Esophagus muscularis mucosa (tissue), 4 donors: ENCODE measurements around the gene TUBGCP6. TPM values are rescaled to one million over a fixed set of nuclear protein-coding genes. Genes with fewer than 3 reads are reported as not detected.

ENCODE experiments used
- DNase-seq: peaks from one replicate; pipeline ENCODE4 v3.0.0-alpha.2; 2017; ENCODE audit errors: extremely low spot score
- H3K27ac ChIP-seq, 4 donors: fragments of 200-600 bp; sonication (generic); replicated peaks in 1 of 4; 1 replicate in 3 of 4; 2 replicates in 1 of 4; pipeline ENCODE4 v1.5.1; 2016 to 2019; ENCODE audit warnings: mild to moderate bottlenecking in 1 of 4
- H3K27me3 ChIP-seq, 4 donors: fragments of 200-600 bp; sonication (generic); one replicate each; pipeline versions ENCODE4 v1.5.1 to v1.6.0; 2016 to 2019
- H3K36me3 ChIP-seq, 4 donors: fragments of 200-600 bp; sonication (generic); one replicate each; pipeline ENCODE4 v1.5.1; 2016 to 2019
- H3K4me1 ChIP-seq, 4 donors: fragments of 200-600 bp; sonication (generic); one replicate each; pipeline ENCODE4 v1.5.1; 2016 to 2019
- H3K4me3 ChIP-seq, 4 donors: fragments of 200-600 bp; sonication (generic); 1 replicate in 2 of 4; 2 replicates in 2 of 4; pipeline ENCODE4 v1.5.1; 2016 to 2019; ENCODE audit warnings: mild to moderate bottlenecking in 4 of 4, moderate library complexity in 1 of 4
- H3K9me3 ChIP-seq, 4 donors: fragments of 200-600 bp; sonication (generic); 1 replicate in 3 of 4; 2 replicates in 1 of 4; pipeline ENCODE4 v1.5.1; 2016 to 2019
- CTCF ChIP-seq, 3 experiments: fragments of 200-600 bp in 2 of 3; fragments of 450-650 bp in 1 of 3; sonication (generic) in 2 of 3; IDR thresholded peaks; one replicate each; pipeline ENCODE4 v1.5.1; 2017 to 2019; ENCODE audit warnings: antibody characterized with exemption in 3 of 3, mild to moderate bottlenecking in 2 of 3, moderate library complexity in 1 of 3
- EP300 ChIP-seq: sonication (generic); formaldehyde crosslinking; IDR thresholded peaks from one replicate; pipeline ENCODE4 v1.6.1; 2017; ENCODE audit warnings: antibody characterized with exemption
- POLR2A ChIP-seq: fragments of 450-650 bp; IDR thresholded peaks from one replicate; pipeline ENCODE4 v1.6.1; 2017; ENCODE audit warnings: antibody characterized with exemption, moderate library complexity, mild to moderate bottlenecking, low read depth
- POLR2AphosphoS5 ChIP-seq, 2 donors: sonication (generic); formaldehyde crosslinking; IDR thresholded peaks; one replicate each; pipeline ENCODE4 v1.6.1; 2017; ENCODE audit warnings: antibody characterized with exemption in 2 of 2
- WGBS: methylation state at CpG from one replicate; pipeline ENCODE4 v1.1.5; 2018; 5-methylcytosine and 5-hydroxymethylcytosine counted together
- intact Hi-C: fragments of 100-400 bp; cut with DNase I; formaldehyde crosslinking; loops from one replicate; pipeline ENCODE4 v1.15.1; 2023
- total RNA-seq, 4 donors: library from RNA; depleted of rRNA; stranded (reverse); fragments of >200 nt; gene quantifications; one replicate each; pipeline versions ENCODE4 v1.1.0 to v1.2.1, GENCODE V29; 2016

TUBGCP6 gene
- total RNA-seq, 4 donors from 2014 or later: 20.2 to 38.0 (median 30.0) TPM

GRCh38 chr22:50176850-50177536 is 67.8 kb downstream of the TUBGCP6 start:
- TF ChIP-seq CTCF (IDR thresholded peaks at IDR 0.05) (no peak), POLR2A (no peak)
- Histone ChIP-seq H3K36me3 (no peaks in the 10 kb centered on the region), H3K9me3 (no peaks in the 10 kb centered on the region), H3K27ac (no peak overlapping the region), H3K4me3 (no peak overlapping the region), H3K4me1 (peaks cover 0 to 13% (median 0%) of the 10 kb centered on the region in 4 donors), H3K27me3 (peaks cover 0 to 87% (median 17%) of the 10 kb centered on the region in 4 donors)
- no peak for DNase-seq
- 95% methylated on average over 65 of the region's 76 CpGs for WGBS
- intact Hi-C loops: no loop called here

GRCh38 chr22:50175921-50176849 is 68.6 kb downstream of the TUBGCP6 start:
- H3K27ac ChIP-seq: no peak overlapping the region
- no peaks in the 10 kb centered on the region for H3K36me3 ChIP-seq
- H3K9me3 ChIP-seq: no peaks in the 10 kb centered on the region
- intact Hi-C loops: no loop called here
- H3K27me3 ChIP-seq: peaks cover 0 to 95% (median 19%) of the 10 kb centered on the region in 4 donors
- no peak for TF ChIP-seq POLR2AphosphoS5 (IDR thresholded peaks at IDR 0.05)
- H3K4me3 ChIP-seq: no peak overlapping the region
- WGBS: 84% methylated on average over 22 of the region's 27 CpGs
- no peak for DNase-seq
- H3K4me1 ChIP-seq: peaks cover 0 to 17% (median 2%) of the 10 kb centered on the region in 4 donors

- Histone ChIP-seq H3K27ac (no peak overlapping the region), H3K27me3 (peaks cover 3 to 92% (median 22%) of the 10 kb centered on the region in 4 donors), H3K4me1 (peaks cover 5 to 23% (median 8%) of the 10 kb centered on the region in 4 donors), H3K9me3 (no peaks in the 10 kb centered on the region), H3K36me3 (no peaks in the 10 kb centered on the region), H3K4me3 (no peak overlapping the region)
- TF ChIP-seq POLR2AphosphoS5 (IDR thresholded peaks at IDR 0.05) (no peak), POLR2A (no peak), EP300 (no peak), CTCF (IDR thresholded peaks at IDR 0.05) (no peak)
- intact Hi-C loops: no loop called here
- no peak for DNase-seq
- WGBS: 90% methylated on average over 3 of the region's 6 CpGs
These were observed 69.7 kb downstream of the TUBGCP6 start for GRCh38 chr22:50175191-50175461.

GRCh38 chr22:50174382-50175190 is 70.2 kb downstream of the TUBGCP6 start:
- no peak for TF ChIP-seq EP300
- TF ChIP-seq POLR2AphosphoS5 (IDR thresholded peaks at IDR 0.05): no peak
- TF ChIP-seq CTCF (IDR thresholded peaks at IDR 0.05): no peak
- no peak for TF ChIP-seq POLR2A
- intact Hi-C loops: no loop called here
- no peak for DNase-seq
- no peak overlapping the region for H3K27ac ChIP-seq
- H3K4me1 ChIP-seq: peaks cover 6 to 29% (median 13%) of the 10 kb centered on the region in 4 donors
- no peaks in the 10 kb centered on the region for H3K9me3 ChIP-seq
- H3K27me3 ChIP-seq: peaks cover 3 to 92% (median 24%) of the 10 kb centered on the region in 4 donors
- H3K36me3 ChIP-seq: no peaks in the 10 kb centered on the region
- 90% methylated on average over 10 of the region's 27 CpGs for WGBS
- no peak overlapping the region for H3K4me3 ChIP-seq

GRCh38 chr22:50173983-50174355 is 70.9 kb downstream of the TUBGCP6 start:
- Histone ChIP-seq H3K27me3 (peaks cover 3 to 92% (median 26%) of the 10 kb centered on the region in 4 donors), H3K36me3 (no peaks in the 10 kb centered on the region), H3K4me1 (peaks cover 11 to 33% (median 18%) of the 10 kb centered on the region in 4 donors), H3K4me3 (no peak overlapping the region), H3K9me3 (no peaks in the 10 kb centered on the region), H3K27ac (no peak overlapping the region)
- intact Hi-C loops: no loop called here
- 95% methylated on average over 4 of the region's 6 CpGs for WGBS
- no peak for DNase-seq
- TF ChIP-seq EP300 (no peak), POLR2A (no peak), CTCF (IDR thresholded peaks at IDR 0.05) (no peak), POLR2AphosphoS5 (IDR thresholded peaks at IDR 0.05) (no peak)
